OCI-LY1 (cell line): Measurements from ENCODE around the gene ANKDD1B.

Experiments used
- H2AFZ ChIP-seq: fragments of 200-600 bp; sonication (generic), shearing (Covaris generic); 2 replicates; pipeline ENCODE4 v1.6.0; 2014; ENCODE audit warnings: antibody characterized with exemption, mild to moderate bottlenecking, low read length
- H3F3A ChIP-seq: fragments of 200-600 bp; sonication (generic), shearing (Covaris generic); 2 replicates; pipeline ENCODE4 v1.6.0; 2014; ENCODE audit warnings: mild to moderate bottlenecking, antibody characterized with exemption, low read length, moderate library complexity; ENCODE audit not compliant: insufficient read depth
- H3K27ac ChIP-seq: fragments of 200-600 bp; sonication (generic); 2 replicates; pipeline ENCODE4 v1.5.1; 2014; ENCODE audit warnings: low read length, mixed run types, mild to moderate bottlenecking, low read depth; ENCODE audit not compliant: poor library complexity, severe bottlenecking
- H3K27me3 ChIP-seq: fragments of 200-600 bp; sonication (generic); 2 replicates; pipeline ENCODE4 v1.6.0; 2014; ENCODE audit warnings: antibody characterized with exemption, mild to moderate bottlenecking, low read length, moderate library complexity; ENCODE audit not compliant: insufficient read depth
- H3K36me3 ChIP-seq: fragments of 200-600 bp; sonication (generic); 2 replicates; pipeline ENCODE4 v1.6.1; 2014; ENCODE audit warnings: mild to moderate bottlenecking, antibody characterized with exemption, low read length, moderate library complexity, mixed read lengths; ENCODE audit not compliant: insufficient read depth
- H3K4me1 ChIP-seq: fragments of 200-600 bp; sonication (generic); 2 replicates; pipeline ENCODE4 v1.5.1; 2014; ENCODE audit warnings: mild to moderate bottlenecking, low read length, moderate library complexity; ENCODE audit not compliant: insufficient read depth, severe bottlenecking
- H3K4me2 ChIP-seq: fragments of 200-600 bp; sonication (generic), shearing (Covaris generic); 2 replicates; pipeline ENCODE4 v1.6.1; 2014; ENCODE audit warnings: low read length
- H3K4me3 ChIP-seq: fragments of 200-600 bp; sonication (generic); 2 replicates; pipeline ENCODE4 v1.5.1; 2014; ENCODE audit warnings: low read length, low read depth, mild to moderate bottlenecking, mixed read lengths; ENCODE audit not compliant: poor library complexity, severe bottlenecking
- H3K79me2 ChIP-seq: fragments of 200-600 bp; shearing (Covaris generic); 2 replicates; pipeline ENCODE4 v1.6.1; 2016; ENCODE audit warnings: mixed run types, low read length, mixed read lengths; ENCODE audit not compliant: insufficient read depth
- H3K9ac ChIP-seq: fragments of 200-600 bp; sonication (generic), shearing (Covaris generic); 2 replicates; pipeline ENCODE4 v1.6.1; 2014; ENCODE audit warnings: mild to moderate bottlenecking, low read length, mixed read lengths
- H3K9me2 ChIP-seq: fragments of 200-600 bp; sonication (generic), shearing (Covaris generic); 2 replicates; pipeline ENCODE4 v1.6.1; 2014; ENCODE audit warnings: low read depth, mild to moderate bottlenecking, low read length, mixed read lengths
- H3K9me3 ChIP-seq: fragments of 200-600 bp; shearing (Covaris generic); 2 replicates; pipeline ENCODE4 v1.6.1; 2014; ENCODE audit warnings: low read length, mixed read lengths
- H4K20me1 ChIP-seq: fragments of 200-600 bp; sonication (generic), shearing (Covaris generic); 2 replicates; pipeline ENCODE4 v1.6.0; 2016; ENCODE audit warnings: mild to moderate bottlenecking, low read length; ENCODE audit not compliant: insufficient read depth
- EZH2 ChIP-seq: fragments of 200-600 bp; sonication (generic), shearing (Covaris generic); IDR thresholded peaks from 2 replicates; pipeline ENCODE4 v1.8.0; 2017; ENCODE audit warnings: borderline replicate concordance, mixed run types, mild to moderate bottlenecking, antibody characterized with exemption, low read length, moderate library complexity, mixed read lengths
- TF ChIP-seq, protein P1 (sequence below): fragments of 200-600 bp; sonication (generic), shearing (Covaris generic); IDR thresholded peaks from 2 replicates; pipeline ENCODE4 v1.5.1; 2017; ENCODE audit warnings: mild to moderate bottlenecking, antibody characterized with exemption, low read length, moderate library complexity, mixed read lengths

Gene ANKDD1B

DNA sequence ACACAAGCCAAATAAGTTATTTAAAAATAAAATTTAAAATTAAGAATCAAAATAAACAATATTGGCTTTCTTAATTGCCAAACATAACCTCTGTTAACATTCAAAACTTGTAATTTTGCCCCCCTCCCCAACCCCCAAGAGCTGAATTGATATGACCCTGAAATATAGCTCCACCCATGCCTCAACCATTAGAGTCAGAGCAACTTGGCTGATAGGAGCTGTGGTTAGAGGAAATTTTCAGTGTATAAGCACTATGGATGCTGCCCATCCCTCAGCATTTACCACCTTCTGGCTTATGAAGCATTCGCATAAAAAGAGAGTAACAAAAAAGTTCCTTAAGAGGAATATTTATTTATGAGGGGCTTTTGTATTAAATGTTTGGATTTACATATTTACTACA is 99.9 kb downstream of the ANKDD1B start:
- peaks cover 40% of the 10 kb centered on the region for H3K79me2 ChIP-seq
- peaks cover 8% of the 10 kb centered on the region for H3K4me1 ChIP-seq
- no peaks in the 10 kb centered on the region for H3K9me3 ChIP-seq
- H4K20me1 ChIP-seq, result no peaks in the 10 kb centered on the region
- no peaks in the 10 kb centered on the region for H3K9me2 ChIP-seq
- H3K27me3 ChIP-seq, result no peaks in the 10 kb centered on the region
- TF ChIP-seq EZH2, result no peak
- TF ChIP-seq, protein P1, sequence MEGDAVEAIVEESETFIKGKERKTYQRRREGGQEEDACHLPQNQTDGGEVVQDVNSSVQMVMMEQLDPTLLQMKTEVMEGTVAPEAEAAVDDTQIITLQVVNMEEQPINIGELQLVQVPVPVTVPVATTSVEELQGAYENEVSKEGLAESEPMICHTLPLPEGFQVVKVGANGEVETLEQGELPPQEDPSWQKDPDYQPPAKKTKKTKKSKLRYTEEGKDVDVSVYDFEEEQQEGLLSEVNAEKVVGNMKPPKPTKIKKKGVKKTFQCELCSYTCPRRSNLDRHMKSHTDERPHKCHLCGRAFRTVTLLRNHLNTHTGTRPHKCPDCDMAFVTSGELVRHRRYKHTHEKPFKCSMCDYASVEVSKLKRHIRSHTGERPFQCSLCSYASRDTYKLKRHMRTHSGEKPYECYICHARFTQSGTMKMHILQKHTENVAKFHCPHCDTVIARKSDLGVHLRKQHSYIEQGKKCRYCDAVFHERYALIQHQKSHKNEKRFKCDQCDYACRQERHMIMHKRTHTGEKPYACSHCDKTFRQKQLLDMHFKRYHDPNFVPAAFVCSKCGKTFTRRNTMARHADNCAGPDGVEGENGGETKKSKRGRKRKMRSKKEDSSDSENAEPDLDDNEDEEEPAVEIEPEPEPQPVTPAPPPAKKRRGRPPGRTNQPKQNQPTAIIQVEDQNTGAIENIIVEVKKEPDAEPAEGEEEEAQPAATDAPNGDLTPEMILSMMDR, result no peak
- H3K36me3 ChIP-seq, result peaks cover 69% of the 10 kb centered on the region
- no peaks in the 10 kb centered on the region for H3F3A ChIP-seq
- H2AFZ ChIP-seq, result no peak overlapping the region
- H3K27ac ChIP-seq, result no peak overlapping the region
- H3K4me2 ChIP-seq, result no peak overlapping the region
- no peak overlapping the region for H3K4me3 ChIP-seq
- H3K9ac ChIP-seq, result no peak overlapping the region

DNA sequence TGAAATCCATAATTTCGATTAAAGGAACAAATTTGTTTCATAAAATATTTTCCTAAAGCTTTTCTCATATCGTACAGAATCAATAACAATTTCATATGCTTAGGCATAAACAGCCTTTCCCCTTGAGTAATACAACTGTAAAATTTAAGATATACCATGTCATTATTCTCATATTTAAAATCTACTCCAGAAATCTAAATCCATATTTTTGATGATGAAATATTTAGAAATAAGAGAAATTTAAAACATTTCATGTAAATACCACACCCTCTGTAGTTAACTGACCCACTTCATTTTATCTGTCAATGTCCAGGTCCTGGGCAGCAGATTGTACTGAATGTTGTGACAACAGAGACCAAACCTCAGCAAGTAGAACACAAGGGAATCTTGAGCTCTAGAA is 100.8 kb downstream of the ANKDD1B start:
- no peak overlapping the region for H3K27ac ChIP-seq
- TF ChIP-seq, protein P1, result no peak
- TF ChIP-seq EZH2, result no peak
- no peak overlapping the region for H2AFZ ChIP-seq
- peaks cover 47% of the 10 kb centered on the region for H3K79me2 ChIP-seq
- no peaks in the 10 kb centered on the region for H4K20me1 ChIP-seq
- H3F3A ChIP-seq, result no peaks in the 10 kb centered on the region
- no peak overlapping the region for H3K4me2 ChIP-seq
- H3K9ac ChIP-seq, result no peak overlapping the region
- H3K9me2 ChIP-seq, result no peaks in the 10 kb centered on the region
- H3K4me3 ChIP-seq, result no peak overlapping the region
- peaks cover 63% of the 10 kb centered on the region for H3K36me3 ChIP-seq
- H3K4me1 ChIP-seq, result peaks cover 13% of the 10 kb centered on the region
- H3K27me3 ChIP-seq, result no peaks in the 10 kb centered on the region
- H3K9me3 ChIP-seq, result no peaks in the 10 kb centered on the region

DNA sequence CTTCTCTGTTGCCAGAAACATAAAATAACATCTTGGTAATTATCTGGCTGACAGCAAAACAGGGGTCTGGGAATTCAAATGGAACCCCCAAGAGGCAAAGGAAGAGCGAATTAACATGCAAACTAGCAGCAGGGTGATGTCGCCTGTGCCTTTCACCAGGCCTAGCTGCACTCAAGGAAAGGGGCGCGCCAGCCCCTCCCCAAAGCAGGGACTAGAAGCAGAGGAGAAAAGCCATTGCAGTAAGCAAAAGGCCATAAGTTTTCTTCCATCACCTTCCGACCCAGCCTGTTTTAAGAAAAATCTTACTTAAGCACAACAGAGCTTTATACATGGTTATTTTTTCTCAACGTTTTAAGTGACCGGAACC is 105.4 kb downstream of the ANKDD1B start:
- Histone ChIP-seq H3F3A (no peaks in the 10 kb centered on the region), H3K9ac (peak overlapping the region; percentile 87), H3K9me3 (no peaks in the 10 kb centered on the region), H3K27ac (peak overlapping the region; percentile 91), H3K79me2 (peaks cover 35% of the 10 kb centered on the region), H4K20me1 (no peaks in the 10 kb centered on the region), H3K9me2 (no peaks in the 10 kb centered on the region), H3K4me3 (peak overlapping the region; percentile 88), H3K36me3 (peaks cover 29% of the 10 kb centered on the region; the same call in 1 of the 2 replicates), H3K27me3 (no peaks in the 10 kb centered on the region), H3K4me1 (peaks cover 18% of the 10 kb centered on the region), H2AFZ (no peak overlapping the region), H3K4me2 (peak overlapping the region; percentile 77)
- TF ChIP-seq, protein P1, result no peak
- TF ChIP-seq EZH2, result no peak
